PFSK-1 (cell line): ENCODE data around the gene DYRK1A.

ENCODE experiments used
- FOXP2 ChIP-seq: optimal IDR thresholded peaks from 2 replicates; pipeline ENCODE3; 2011; ENCODE audit warnings: borderline replicate concordance, control low read depth, inconsistent platforms; ENCODE audit not compliant: insufficient read depth; ENCODE audit errors: extremely low read length, extremely low read depth
- POLR2AphosphoS5 ChIP-seq: IDR thresholded peaks from 2 replicates; pipeline ENCODE4 v1.6.1; 2012; ENCODE audit warnings: low read depth, mild to moderate bottlenecking, control low read depth, low read length, moderate library complexity
- SIN3A ChIP-seq: IDR thresholded peaks from 2 replicates; pipeline ENCODE4 v1.6.1; 2012; ENCODE audit warnings: mild to moderate bottlenecking, low read length, moderate library complexity, borderline replicate concordance; ENCODE audit not compliant: insufficient read depth
- TAF1 ChIP-seq: IDR thresholded peaks from 2 replicates; pipeline ENCODE4 v1.6.1; 2012; ENCODE audit warnings: low read length, control low read depth, borderline replicate concordance; ENCODE audit not compliant: insufficient read depth
- TF ChIP-seq, protein P1 (sequence below), 2 experiments: IDR thresholded peaks; 2 replicates each; pipeline versions ENCODE4 v1.6.1 to v1.8.0; 2011 to 2012; ENCODE audit warnings: low read depth in 2 of 2, low read length in 2 of 2, control low read depth in 1 of 2, inconsistent platforms in 1 of 2, mild to moderate bottlenecking in 1 of 2, moderate library complexity in 1 of 2; ENCODE audit not compliant: insufficient read depth in 1 of 2

DYRK1A gene

DNA sequence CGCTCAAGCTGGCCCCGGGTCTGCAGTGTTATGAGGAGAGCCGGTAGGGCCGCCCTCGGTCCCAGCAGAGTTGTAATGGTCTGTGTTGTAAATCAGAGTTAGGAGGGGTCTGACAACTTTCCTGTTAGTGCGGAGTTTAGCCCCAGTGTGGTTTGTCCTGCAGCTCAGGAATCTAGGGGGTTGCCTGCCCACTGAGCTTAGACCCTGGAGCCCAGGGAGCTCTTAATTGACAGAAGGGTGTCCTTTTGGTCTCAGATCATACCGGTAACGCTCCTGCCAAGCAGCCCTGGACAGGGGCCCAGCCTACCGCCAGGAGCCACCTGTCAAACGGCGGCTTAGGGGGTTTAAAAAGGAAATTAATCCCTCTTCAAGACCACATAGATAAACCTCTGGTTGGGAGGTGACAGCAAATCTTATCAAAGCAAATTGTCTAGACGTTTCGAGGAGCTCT, 164.4 kb downstream of the DYRK1A start:
- TF ChIP-seq POLR2AphosphoS5 (no peak), SIN3A (no peak), FOXP2 (no peak), TAF1 (no peak)
- TF ChIP-seq, protein P1, sequence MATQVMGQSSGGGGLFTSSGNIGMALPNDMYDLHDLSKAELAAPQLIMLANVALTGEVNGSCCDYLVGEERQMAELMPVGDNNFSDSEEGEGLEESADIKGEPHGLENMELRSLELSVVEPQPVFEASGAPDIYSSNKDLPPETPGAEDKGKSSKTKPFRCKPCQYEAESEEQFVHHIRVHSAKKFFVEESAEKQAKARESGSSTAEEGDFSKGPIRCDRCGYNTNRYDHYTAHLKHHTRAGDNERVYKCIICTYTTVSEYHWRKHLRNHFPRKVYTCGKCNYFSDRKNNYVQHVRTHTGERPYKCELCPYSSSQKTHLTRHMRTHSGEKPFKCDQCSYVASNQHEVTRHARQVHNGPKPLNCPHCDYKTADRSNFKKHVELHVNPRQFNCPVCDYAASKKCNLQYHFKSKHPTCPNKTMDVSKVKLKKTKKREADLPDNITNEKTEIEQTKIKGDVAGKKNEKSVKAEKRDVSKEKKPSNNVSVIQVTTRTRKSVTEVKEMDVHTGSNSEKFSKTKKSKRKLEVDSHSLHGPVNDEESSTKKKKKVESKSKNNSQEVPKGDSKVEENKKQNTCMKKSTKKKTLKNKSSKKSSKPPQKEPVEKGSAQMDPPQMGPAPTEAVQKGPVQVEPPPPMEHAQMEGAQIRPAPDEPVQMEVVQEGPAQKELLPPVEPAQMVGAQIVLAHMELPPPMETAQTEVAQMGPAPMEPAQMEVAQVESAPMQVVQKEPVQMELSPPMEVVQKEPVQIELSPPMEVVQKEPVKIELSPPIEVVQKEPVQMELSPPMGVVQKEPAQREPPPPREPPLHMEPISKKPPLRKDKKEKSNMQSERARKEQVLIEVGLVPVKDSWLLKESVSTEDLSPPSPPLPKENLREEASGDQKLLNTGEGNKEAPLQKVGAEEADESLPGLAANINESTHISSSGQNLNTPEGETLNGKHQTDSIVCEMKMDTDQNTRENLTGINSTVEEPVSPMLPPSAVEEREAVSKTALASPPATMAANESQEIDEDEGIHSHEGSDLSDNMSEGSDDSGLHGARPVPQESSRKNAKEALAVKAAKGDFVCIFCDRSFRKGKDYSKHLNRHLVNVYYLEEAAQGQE (IDR thresholded peaks at IDR 0.05; ENCODE audit: insufficient read depth in 1 of 2, low read depth in 2 of 2, low read length in 2 of 2): no peak

DNA sequence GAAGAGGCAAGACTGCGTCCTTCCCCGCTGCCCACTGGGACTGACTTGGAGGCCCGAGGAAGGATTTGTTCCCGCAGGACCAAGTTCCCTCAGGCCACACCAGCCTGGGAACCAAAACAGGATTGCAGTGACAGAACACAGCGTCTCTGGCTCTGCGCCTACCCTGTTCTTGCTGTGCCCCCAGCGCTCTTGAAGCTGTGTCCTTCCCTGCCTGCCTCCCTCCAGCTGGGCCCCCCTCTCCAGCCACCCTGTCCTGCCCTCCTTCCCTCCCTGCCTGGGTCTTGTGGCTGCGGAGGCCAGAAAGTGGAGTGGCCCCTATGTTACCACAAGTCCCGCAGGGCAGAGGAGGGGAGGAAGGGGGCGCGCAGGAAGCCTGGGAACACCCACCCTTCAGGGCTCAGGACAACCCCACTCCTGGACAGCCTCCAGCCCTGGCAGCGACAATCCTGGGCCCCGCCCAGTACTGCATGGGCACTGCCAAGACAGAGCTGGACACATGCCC, 164.9 kb downstream of the DYRK1A start:
- TF ChIP-seq POLR2AphosphoS5 (no peak), TAF1 (no peak), SIN3A (no peak), FOXP2 (no peak)
- TF ChIP-seq, protein P1 (IDR thresholded peaks at IDR 0.05; ENCODE audit: insufficient read depth in 1 of 2, low read depth in 2 of 2, low read length in 2 of 2): no peak

DNA sequence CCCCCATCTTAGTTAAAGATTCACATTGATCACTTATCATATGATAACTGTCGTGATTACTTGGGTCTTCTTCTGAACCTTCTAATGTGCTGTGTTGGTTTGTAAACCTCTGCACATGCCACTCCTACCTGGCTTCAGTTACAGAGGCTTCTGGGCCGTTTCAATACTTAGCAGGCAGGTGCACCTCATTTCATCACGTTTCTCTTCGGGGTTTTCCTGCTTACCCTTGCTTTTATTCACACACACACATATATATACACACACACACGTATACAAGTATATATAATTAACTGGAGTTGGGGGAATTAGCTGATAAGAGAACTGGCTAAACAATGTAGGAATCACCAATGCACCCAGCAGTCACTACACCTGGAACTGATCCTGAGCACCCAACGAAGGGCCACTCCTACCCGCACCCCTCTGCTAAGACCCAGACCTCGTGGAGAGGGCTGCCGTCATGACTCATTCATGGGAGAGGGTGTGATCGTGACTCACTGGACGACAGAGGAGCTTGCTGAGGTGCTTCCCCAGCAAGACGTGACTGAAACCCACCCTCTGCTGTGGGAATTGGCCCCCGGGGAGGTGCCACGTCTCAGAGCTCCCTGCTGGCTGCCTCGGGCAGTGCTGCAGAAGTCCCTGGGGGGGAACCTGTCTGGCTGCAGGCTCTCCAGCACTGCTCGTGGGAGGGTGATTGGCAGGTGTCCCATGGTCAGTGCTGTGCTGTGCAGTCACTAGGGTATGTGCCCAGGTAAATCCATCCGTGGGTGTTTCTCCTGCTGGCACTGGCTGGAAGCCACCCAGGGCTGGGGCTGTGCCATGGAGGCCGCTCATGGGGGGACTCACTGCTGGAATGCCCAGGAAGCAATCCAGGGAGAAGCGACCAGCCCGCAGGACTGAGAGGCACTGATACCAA, 166.6 kb downstream of the DYRK1A start:
- TF ChIP-seq SIN3A (no peak), TAF1 (no peak), FOXP2 (no peak), POLR2AphosphoS5 (no peak)
- TF ChIP-seq, protein P1 (IDR thresholded peaks at IDR 0.05; ENCODE audit: insufficient read depth in 1 of 2, low read depth in 2 of 2, low read length in 2 of 2): no peak

DNA sequence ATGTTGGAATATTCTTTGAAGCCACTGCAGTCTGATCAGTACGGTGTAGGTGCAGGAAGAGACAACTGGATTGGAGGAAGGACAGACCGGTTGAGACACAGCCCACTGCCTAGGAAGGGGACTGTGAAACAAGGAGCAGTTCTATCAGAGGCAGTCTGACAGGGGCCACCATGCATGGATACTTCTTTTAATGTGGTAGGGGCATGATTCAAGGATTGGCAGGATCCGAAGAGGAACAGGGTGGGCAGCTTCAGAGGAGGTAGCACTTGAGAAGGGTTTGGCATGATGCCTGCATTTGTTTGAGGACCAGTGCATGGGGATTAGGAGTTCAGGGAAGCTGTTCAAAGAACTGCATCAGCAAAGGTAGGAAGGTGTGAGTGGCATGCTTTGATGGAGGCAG, 167.9 kb downstream of the DYRK1A start:
- TF ChIP-seq, protein P1 (IDR thresholded peaks at IDR 0.05; ENCODE audit: insufficient read depth in 1 of 2, low read depth in 2 of 2, low read length in 2 of 2): no peak
- TF ChIP-seq FOXP2: no peak
- no peak for TF ChIP-seq TAF1
- no peak for TF ChIP-seq SIN3A
- TF ChIP-seq POLR2AphosphoS5: no peak
